ENCODE results near the gene ATXN10. TPM values are rescaled to one million over a fixed set of nuclear protein-coding genes. Genes with fewer than 3 reads are reported as not detected.

The ATXN10 gene
- total and polyA plus RNA-seq, 10 of the 15 experiments (the other 5 are each of a cell fraction or from before 2014, with no cell fraction given) = 29.2 to 249 (median 146) TPM

DNA sequence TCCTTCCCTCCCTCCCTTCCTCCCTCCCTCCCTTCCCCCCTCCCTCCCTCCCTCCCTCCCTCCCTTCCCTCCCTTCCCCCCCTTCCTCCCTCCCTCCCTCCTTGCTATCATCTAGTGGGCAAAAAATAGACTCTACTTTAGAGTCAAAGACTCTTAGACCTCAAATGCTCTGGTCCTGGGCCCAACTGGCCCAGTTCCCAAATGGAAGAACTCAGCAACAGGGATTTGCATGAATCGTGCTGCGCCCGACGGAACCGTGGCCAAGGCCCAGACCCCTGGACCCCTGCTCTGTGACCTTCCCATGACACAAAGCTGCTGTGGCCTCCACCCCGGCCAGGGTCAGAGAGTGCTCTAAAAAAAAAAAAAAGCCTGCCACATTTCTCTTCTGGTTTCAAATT is 207.9 kb downstream of the ATXN10 start:
- Histone ChIP-seq H2AFZ (ENCODE audit: control insufficient read depth, low read depth, low read length) (no peak overlapping the region), H3K79me2 (ENCODE audit: control insufficient read depth, insufficient read depth, low read length) (no peaks in the 10 kb centered on the region), H3K4me3 (no peak overlapping the region), H4K20me1 (ENCODE audit: control insufficient read depth, insufficient read depth) (no peaks in the 10 kb centered on the region), H3K9ac (ENCODE audit: control insufficient read depth, insufficient read depth, low read length) (no peak overlapping the region), H3K4me1 (ENCODE audit: control insufficient read depth, insufficient read depth, low read length) (no peaks in the 10 kb centered on the region), H3K9me3 (replicated peaks; ENCODE audit: control insufficient read depth, insufficient read depth, low read length) (no peaks in the 10 kb centered on the region), H3K36me3 (ENCODE audit: control insufficient read depth in 2 of 2, insufficient read depth in 2 of 2, low read length in 1 of 2) (no peaks in the 10 kb centered on the region), H3K4me2 (ENCODE audit: control insufficient read depth, insufficient read depth) (no peak overlapping the region), H3K27me3 (replicated peaks in 1 of 2; ENCODE audit: control insufficient read depth in 2 of 2, insufficient read depth in 2 of 2, low read length in 1 of 2) (peaks cover 0 to 2% of the 10 kb centered on the region in 2 experiments; a peak in 3 of 4 replicates), H3K27ac (ENCODE audit: control insufficient read depth, insufficient read depth) (no peak overlapping the region)
- intact Hi-C loops (cut with micrococcal nuclease; ENCODE audit: unreplicated experiment) = no loop called here
- POLR2A ChIA-PET = no interaction called here
- BruUV-seq (replicated peaks) = no TSS peak
- WGBS (ENCODE audit: insufficient coverage, insufficient replicate concordance, low lambda C conversion rate, missing lambda C conversion rate) = 75% methylated on average over 6 of the region's 6 CpGs
- SMC1A ChIA-PET (ENCODE audit: uncharacterized antibody, unreplicated experiment) = no interaction called here
- in situ Hi-C loops (cut with MboI) = no loop called here
- TF ChIP-seq TBL1XR1 (IDR thresholded peaks at IDR 0.05; ENCODE audit: low read depth, low read length) = no peak
- CTCF ChIA-PET = no interaction called here
- FAIRE-seq (no peak), ATAC-seq (no peak), DNase-seq (ENCODE audit: low read depth, low spot score) (no peak)
- RAD21 ChIA-PET (ENCODE audit: unreplicated experiment) = no interaction called here

DNA sequence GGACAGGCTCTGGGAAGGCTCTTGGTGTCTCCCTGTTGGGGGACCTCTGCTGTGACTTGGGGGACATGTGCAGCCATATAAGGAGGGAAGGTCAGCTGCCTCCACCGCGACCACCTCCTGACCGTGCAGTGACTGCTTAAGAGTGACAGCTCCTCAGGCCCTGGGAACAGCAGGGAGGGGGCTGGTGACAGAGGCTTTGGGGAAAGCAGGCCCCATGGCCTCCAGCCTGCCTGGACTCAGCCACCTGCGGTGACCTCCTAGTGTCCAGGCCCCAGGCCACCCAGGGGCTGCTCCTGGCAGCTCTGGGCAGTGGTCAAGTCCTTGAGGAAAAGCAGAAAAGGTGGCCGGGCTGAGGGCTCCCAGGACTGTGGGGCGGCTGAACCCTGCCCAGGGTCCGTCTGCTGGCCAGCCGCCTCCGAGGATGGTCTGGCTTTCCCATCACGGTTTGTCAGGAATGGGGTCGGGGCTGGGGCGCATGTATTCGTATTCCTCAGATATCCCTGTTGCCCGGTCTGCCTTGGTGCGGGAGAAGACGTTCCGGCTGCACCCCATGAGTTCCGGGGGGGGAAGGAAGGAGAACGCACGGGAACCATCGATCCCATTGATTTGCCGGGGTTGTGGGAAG is 208.6 kb downstream of the ATXN10 start:
- intact Hi-C loops (cut with micrococcal nuclease; ENCODE audit: unreplicated experiment) = no loop called here
- Histone ChIP-seq H3K9me3 (replicated peaks; ENCODE audit: control insufficient read depth, insufficient read depth, low read length) (no peaks in the 10 kb centered on the region), H2AFZ (ENCODE audit: control insufficient read depth, low read depth, low read length) (no peak overlapping the region), H3K4me2 (ENCODE audit: control insufficient read depth, insufficient read depth) (no peak overlapping the region), H4K20me1 (ENCODE audit: control insufficient read depth, insufficient read depth) (no peaks in the 10 kb centered on the region), H3K9ac (ENCODE audit: control insufficient read depth, insufficient read depth, low read length) (no peak overlapping the region), H3K27me3 (replicated peaks in 1 of 2; ENCODE audit: control insufficient read depth in 2 of 2, insufficient read depth in 2 of 2, low read length in 1 of 2) (peaks cover 0 to 2% of the 10 kb centered on the region in 2 experiments; a peak in 3 of 4 replicates), H3K4me3 (no peak overlapping the region), H3K4me1 (ENCODE audit: control insufficient read depth, insufficient read depth, low read length) (no peaks in the 10 kb centered on the region), H3K36me3 (ENCODE audit: control insufficient read depth in 2 of 2, insufficient read depth in 2 of 2, low read length in 1 of 2) (no peaks in the 10 kb centered on the region), H3K79me2 (ENCODE audit: control insufficient read depth, insufficient read depth, low read length) (no peaks in the 10 kb centered on the region), H3K27ac (ENCODE audit: control insufficient read depth, insufficient read depth) (no peak overlapping the region)
- BruUV-seq (replicated peaks) = no TSS peak
- no peak for ATAC-seq
- FAIRE-seq = no peak
- SMC1A ChIA-PET (ENCODE audit: uncharacterized antibody, unreplicated experiment) = no interaction called here
- WGBS (ENCODE audit: insufficient coverage, insufficient replicate concordance, low lambda C conversion rate, missing lambda C conversion rate) = 36% methylated on average over 22 of the region's 22 CpGs
- in situ Hi-C loops (cut with MboI) = no loop called here
- DNase-seq (ENCODE audit: low read depth, low spot score) = no peak
- POLR2A ChIA-PET = no interaction called here
- CTCF ChIA-PET = no interaction called here
- RAD21 ChIA-PET (ENCODE audit: unreplicated experiment) = no interaction called here
- TF ChIP-seq STAT1 (conservative IDR thresholded peaks at IDR 0.05) (no peak), PML (IDR thresholded peaks at IDR 0.05; ENCODE audit: low read length) (no peak), ASH2L (IDR thresholded peaks at IDR 0.05; ENCODE audit: borderline replicate concordance, low read depth) (no peak), EP300 (IDR thresholded peaks at IDR 0.05; ENCODE audit: borderline replicate concordance in 1 of 2, control insufficient read depth in 1 of 2, low read depth in 2 of 2, low read length in 2 of 2) (no peak), MEF2B (IDR thresholded peaks at IDR 0.05; ENCODE audit: partially characterized antibody, poor library complexity, severe bottlenecking) (no peak), SMC3 (IDR thresholded peaks at IDR 0.05; ENCODE audit: borderline replicate concordance, low read length) (no peak), POLR2AphosphoS2 (IDR thresholded peaks at IDR 0.05; ENCODE audit: low read depth, low read length) (no peak), SMARCA5 (IDR thresholded peaks at IDR 0.05) (no peak), SMAD5 (IDR thresholded peaks at IDR 0.05; ENCODE audit: low read depth) (no peak)
- TF ChIP-seq, protein P1, sequence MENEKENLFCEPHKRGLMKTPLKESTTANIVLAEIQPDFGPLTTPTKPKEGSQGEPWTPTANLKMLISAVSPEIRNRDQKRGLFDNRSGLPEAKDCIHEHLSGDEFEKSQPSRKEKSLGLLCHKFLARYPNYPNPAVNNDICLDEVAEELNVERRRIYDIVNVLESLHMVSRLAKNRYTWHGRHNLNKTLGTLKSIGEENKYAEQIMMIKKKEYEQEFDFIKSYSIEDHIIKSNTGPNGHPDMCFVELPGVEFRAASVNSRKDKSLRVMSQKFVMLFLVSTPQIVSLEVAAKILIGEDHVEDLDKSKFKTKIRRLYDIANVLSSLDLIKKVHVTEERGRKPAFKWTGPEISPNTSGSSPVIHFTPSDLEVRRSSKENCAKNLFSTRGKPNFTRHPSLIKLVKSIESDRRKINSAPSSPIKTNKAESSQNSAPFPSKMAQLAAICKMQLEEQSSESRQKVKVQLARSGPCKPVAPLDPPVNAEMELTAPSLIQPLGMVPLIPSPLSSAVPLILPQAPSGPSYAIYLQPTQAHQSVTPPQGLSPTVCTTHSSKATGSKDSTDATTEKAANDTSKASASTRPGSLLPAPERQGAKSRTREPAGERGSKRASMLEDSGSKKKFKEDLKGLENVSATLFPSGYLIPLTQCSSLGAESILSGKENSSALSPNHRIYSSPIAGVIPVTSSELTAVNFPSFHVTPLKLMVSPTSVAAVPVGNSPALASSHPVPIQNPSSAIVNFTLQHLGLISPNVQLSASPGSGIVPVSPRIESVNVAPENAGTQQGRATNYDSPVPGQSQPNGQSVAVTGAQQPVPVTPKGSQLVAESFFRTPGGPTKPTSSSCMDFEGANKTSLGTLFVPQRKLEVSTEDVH (IDR thresholded peaks at IDR 0.05; ENCODE audit: low read depth, partially characterized antibody) = no peak
- TF ChIP-seq, protein P2, sequence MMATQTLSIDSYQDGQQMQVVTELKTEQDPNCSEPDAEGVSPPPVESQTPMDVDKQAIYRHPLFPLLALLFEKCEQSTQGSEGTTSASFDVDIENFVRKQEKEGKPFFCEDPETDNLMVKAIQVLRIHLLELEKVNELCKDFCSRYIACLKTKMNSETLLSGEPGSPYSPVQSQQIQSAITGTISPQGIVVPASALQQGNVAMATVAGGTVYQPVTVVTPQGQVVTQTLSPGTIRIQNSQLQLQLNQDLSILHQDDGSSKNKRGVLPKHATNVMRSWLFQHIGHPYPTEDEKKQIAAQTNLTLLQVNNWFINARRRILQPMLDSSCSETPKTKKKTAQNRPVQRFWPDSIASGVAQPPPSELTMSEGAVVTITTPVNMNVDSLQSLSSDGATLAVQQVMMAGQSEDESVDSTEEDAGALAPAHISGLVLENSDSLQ (IDR thresholded peaks at IDR 0.05) = no peak

Measured in GM12878 (cell line).